ENCODE data around the gene ZNF860. TPM values are rescaled to one million over a fixed set of nuclear protein-coding genes. Genes with fewer than 3 reads are reported as not detected.

Gene ZNF860
- total and polyA plus RNA-seq, 4 donors = 0.25 to 1.8 (median 0.48) TPM

DNA sequence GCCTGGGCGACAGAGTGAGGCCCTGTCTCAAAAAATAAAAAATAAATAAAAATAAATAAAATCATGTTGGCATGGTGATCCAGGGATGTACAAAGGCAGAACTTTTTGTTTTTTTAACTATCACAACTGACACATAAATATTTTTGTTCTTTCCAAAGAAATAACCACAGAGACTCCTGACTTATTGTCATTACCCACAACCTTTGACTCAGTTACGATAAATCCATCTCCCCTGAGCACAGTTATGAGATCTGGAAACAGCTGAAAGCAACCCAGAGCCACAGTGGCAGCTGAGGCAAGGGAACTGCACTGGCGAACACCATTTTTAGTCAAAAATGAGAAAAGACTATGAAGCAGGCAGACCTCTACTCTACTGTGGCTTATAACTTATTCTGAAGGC is 24.4 kb upstream of the ZNF860 start:
- WGBS, 2 donors = 82 to 85% methylated on average over 3 of the region's 3 CpGs
- Histone ChIP-seq H3K4me1 (ENCODE audit: control insufficient read depth in 1 of 2, insufficient read depth in 2 of 2, low read length in 2 of 2) (peaks cover 6 to 9% of the 10 kb centered on the region in 2 donors), H3K27ac (ENCODE audit: low read depth in 1 of 2, low read length in 2 of 2) (no peak overlapping the region), H3K36me3 (ENCODE audit: control insufficient read depth in 1 of 2, insufficient read depth in 2 of 2, low read length in 1 of 2) (peaks cover 0 to 2% of the 10 kb centered on the region in 2 donors), H3K4me3 (ENCODE audit: low read length in 2 of 2) (no peak overlapping the region), H3K27me3 (ENCODE audit: control insufficient read depth in 1 of 2, insufficient read depth in 2 of 2, low read length in 1 of 2) (no peaks in the 10 kb centered on the region), H3K9me3 (ENCODE audit: control insufficient read depth, low read length) (peaks cover 3% of the 10 kb centered on the region)
- intact Hi-C loops (cut with DNase I) = no loop called here
- ATAC-seq (ENCODE audit: low FRiP score) (no peak), DNase-seq (no peak)

DNA sequence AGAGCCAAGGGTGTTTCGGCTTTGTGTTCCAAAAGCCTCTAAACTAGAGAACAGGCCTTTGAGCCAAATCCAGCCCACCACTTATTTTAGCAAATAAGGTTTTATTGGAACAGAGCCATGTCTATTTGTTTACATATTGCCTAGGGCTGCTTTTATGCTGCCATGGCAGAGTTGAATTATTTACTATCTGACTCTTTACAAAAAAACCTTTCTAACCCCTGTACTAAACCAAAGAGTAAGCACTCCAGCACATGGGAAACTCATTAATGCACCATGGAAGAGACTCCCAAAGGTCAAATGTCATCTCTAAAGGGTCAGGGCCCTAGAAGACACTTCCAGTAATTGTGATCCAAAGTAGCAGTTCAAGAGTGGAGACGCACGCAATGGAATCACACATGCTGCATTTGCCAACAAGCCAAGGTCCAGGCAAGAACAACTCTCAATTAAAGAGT is 22.8 kb upstream of the ZNF860 start:
- no peak for ATAC-seq (ENCODE audit: low FRiP score)
- Histone ChIP-seq H3K27me3 (ENCODE audit: control insufficient read depth in 1 of 2, insufficient read depth in 2 of 2, low read length in 1 of 2) (no peaks in the 10 kb centered on the region), H3K36me3 (ENCODE audit: control insufficient read depth in 1 of 2, insufficient read depth in 2 of 2, low read length in 1 of 2) (peaks cover 0 to 2% of the 10 kb centered on the region in 2 donors), H3K9me3 (ENCODE audit: control insufficient read depth, low read length) (peaks cover 3% of the 10 kb centered on the region), H3K4me3 (ENCODE audit: low read length in 2 of 2) (no peak overlapping the region), H3K27ac (ENCODE audit: low read depth in 1 of 2, low read length in 2 of 2) (peak overlapping the region; percentile 89 to 92), H3K4me1 (ENCODE audit: control insufficient read depth in 1 of 2, insufficient read depth in 2 of 2, low read length in 2 of 2) (peaks cover 6 to 9% of the 10 kb centered on the region in 2 donors)
- WGBS, 2 donors = 21 to 25% methylated on average over 3 of the region's 3 CpGs
- intact Hi-C loops (cut with DNase I) = no loop called here
- no peak for DNase-seq

DNA sequence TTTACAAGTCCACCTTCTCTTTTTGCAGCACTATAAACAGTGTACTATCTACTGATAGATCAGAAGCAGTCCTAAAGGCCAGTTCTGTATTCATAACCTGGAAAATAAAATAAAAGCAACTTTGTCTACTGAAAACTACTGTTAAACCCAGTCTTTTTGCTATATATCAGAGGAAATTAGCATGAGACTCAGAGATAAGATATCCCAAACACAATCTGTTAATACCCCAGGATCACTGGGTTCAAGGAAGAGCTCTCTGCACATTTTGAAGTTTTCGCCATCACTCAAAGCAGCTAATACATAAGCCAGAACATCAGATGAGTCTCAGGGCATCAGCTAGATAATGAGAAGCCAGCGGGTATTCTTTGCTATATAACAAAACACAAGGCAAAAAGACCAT is 22.3 kb upstream of the ZNF860 start:
- peak overlapping the region; percentile 76 to 89 for H3K27ac ChIP-seq (ENCODE audit: low read depth in 1 of 2, low read length in 2 of 2)
- DNase-seq = no peak
- intact Hi-C loops (cut with DNase I) = no loop called here

DNA sequence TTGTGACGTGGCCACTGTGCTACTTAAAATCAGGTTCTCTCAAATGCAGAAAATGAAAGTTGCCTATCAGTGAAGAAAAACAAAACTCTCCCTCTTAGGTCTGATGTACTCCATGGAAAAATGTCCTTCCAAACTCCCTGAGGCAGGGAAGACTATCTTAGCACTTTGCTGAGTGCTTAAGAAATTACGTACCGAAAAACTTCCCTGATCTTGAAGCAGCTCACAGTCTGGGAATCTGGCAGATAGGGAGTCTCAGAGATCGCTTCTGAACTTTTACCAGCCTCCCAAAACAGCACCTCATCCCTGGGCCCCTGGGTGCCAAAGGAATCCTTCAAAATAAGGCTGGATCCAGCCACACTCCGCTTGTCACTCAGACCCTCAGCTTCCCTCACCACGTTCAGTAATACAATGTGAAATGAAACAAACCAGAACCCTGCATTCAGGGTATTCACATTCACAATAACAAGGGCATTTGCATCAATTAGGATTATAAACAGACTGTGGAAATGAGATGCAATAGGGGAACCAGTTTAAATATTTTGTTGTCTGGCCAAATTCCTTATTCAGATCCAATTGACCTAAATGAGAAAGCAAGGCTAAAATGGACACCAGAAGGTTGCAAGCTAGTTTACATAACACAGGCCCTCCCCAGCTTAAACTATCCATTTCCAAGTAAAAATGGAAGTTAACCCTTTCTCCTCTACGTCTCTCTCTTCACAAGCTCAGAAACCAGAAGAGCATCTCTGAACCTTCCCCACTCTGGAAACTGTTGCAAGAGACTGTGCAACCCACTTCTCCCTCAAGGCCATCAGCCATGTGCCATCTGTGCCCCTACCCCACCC is 21.4 kb upstream of the ZNF860 start:
- 10 to 12% methylated on average over 7 of the region's 7 CpGs for WGBS, 2 donors
- Histone ChIP-seq H3K9me3 (ENCODE audit: control insufficient read depth, low read length) (peaks cover 3% of the 10 kb centered on the region), H3K36me3 (ENCODE audit: control insufficient read depth in 1 of 2, insufficient read depth in 2 of 2, low read length in 1 of 2) (peaks cover 0 to 2% of the 10 kb centered on the region in 2 donors), H3K27ac (ENCODE audit: low read depth in 1 of 2, low read length in 2 of 2) (peak overlapping the region; percentile 72 to 97), H3K4me3 (ENCODE audit: low read length in 2 of 2) (peak overlapping the region; percentile 18 to 52), H3K27me3 (ENCODE audit: control insufficient read depth in 1 of 2, insufficient read depth in 2 of 2, low read length in 1 of 2) (no peaks in the 10 kb centered on the region), H3K4me1 (ENCODE audit: control insufficient read depth in 1 of 2, insufficient read depth in 2 of 2, low read length in 2 of 2) (peaks cover 6 to 9% of the 10 kb centered on the region in 2 donors)
- DNase-seq = no peak
- ATAC-seq (ENCODE audit: low FRiP score) = peak; percentile 56
- intact Hi-C loops (cut with DNase I) = no loop called here

More for the DNA sequence above, 22.3 kb upstream of the ZNF860 start:
- peak overlapping the region in 1 of 2 donors; percentile 52 for H3K4me3 ChIP-seq (ENCODE audit: low read length in 2 of 2)
- no peak for ATAC-seq (ENCODE audit: low FRiP score)
- no peaks in the 10 kb centered on the region for H3K27me3 ChIP-seq (ENCODE audit: control insufficient read depth in 1 of 2, insufficient read depth in 2 of 2, low read length in 1 of 2)
- peaks cover 0 to 2% of the 10 kb centered on the region in 2 donors for H3K36me3 ChIP-seq (ENCODE audit: control insufficient read depth in 1 of 2, insufficient read depth in 2 of 2, low read length in 1 of 2)
- peaks cover 3% of the 10 kb centered on the region for H3K9me3 ChIP-seq (ENCODE audit: control insufficient read depth, low read length)
- 58 to 65% methylated on average over 2 of the region's 2 CpGs for WGBS, 2 donors
- H3K4me1 ChIP-seq (ENCODE audit: control insufficient read depth in 1 of 2, insufficient read depth in 2 of 2, low read length in 2 of 2) = peaks cover 6 to 9% of the 10 kb centered on the region in 2 donors

DNA sequence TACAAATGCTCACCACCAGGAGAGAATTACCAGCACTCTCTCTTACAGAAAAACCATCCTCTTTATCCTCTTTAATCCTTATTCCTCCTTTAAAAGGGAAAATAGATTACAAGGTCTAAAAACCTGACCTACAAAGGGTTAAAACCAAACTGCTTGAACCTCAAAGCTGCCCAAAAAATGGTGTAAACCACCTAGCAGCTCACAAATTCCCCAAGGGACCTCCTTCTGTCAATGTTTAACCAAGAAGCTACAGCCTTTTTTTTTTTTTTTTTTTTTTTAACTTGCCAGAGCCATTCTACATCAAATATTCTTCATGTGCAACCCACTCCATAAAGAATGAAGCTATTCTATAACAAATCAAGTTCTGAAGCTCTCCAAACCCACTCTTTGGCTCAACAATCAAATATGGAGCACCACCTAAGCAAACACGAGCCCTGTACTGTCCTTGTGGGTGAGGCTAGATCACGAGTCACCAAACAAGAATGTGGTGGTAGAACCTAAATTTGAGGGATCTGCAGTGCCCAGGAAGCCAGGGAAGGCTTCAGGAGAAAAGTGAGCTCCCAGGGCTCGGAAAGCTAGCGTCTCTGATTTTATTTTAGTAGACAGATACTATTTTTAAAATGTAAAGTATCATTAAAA is 20.6 kb upstream of the ZNF860 start:
- intact Hi-C loops (cut with DNase I) = no loop called here
- ATAC-seq (ENCODE audit: low FRiP score) (no peak), DNase-seq (no peak)
- Histone ChIP-seq H3K36me3 (ENCODE audit: control insufficient read depth in 1 of 2, insufficient read depth in 2 of 2, low read length in 1 of 2) (no peaks in the 10 kb centered on the region), H3K9me3 (ENCODE audit: control insufficient read depth, low read length) (no peaks in the 10 kb centered on the region), H3K27ac (ENCODE audit: low read depth in 1 of 2, low read length in 2 of 2) (peak overlapping the region; percentile 77 to 86), H3K4me1 (ENCODE audit: control insufficient read depth in 1 of 2, insufficient read depth in 2 of 2, low read length in 2 of 2) (peaks cover 6 to 9% of the 10 kb centered on the region in 2 donors), H3K27me3 (ENCODE audit: control insufficient read depth in 1 of 2, insufficient read depth in 2 of 2, low read length in 1 of 2) (no peaks in the 10 kb centered on the region), H3K4me3 (ENCODE audit: low read length in 2 of 2) (no peak overlapping the region)
- 15 to 19% methylated on average over 4 of the region's 4 CpGs for WGBS, 2 donors

DNA sequence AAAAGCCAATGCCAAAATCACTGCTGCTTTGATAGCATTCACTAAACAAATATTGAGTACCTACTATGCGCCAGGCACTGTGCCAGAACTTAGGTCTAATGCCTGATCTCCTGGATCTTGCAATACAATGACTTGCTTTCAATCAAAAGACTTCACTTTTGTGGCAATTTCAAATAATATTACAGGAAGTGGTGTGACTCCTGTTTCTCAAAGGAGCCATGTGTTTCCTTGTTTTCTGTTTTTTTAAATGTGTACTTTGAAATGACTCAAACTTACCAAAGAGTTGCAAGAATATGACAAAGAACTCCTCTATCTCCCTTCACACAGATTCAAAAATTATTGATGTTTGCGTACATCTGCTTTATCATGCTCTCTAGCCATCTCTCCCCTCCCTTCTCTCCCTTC is 18.7 kb upstream of the ZNF860 start:
- intact Hi-C loops (cut with DNase I) = no loop called here
- Histone ChIP-seq H3K4me3 (ENCODE audit: low read length in 2 of 2) (no peak overlapping the region), H3K27ac (ENCODE audit: low read depth in 1 of 2, low read length in 2 of 2) (no peak overlapping the region), H3K4me1 (ENCODE audit: control insufficient read depth in 1 of 2, insufficient read depth in 2 of 2, low read length in 2 of 2) (peaks cover 6 to 9% of the 10 kb centered on the region in 2 donors), H3K9me3 (ENCODE audit: control insufficient read depth, low read length) (no peaks in the 10 kb centered on the region), H3K36me3 (ENCODE audit: control insufficient read depth in 1 of 2, insufficient read depth in 2 of 2, low read length in 1 of 2) (no peaks in the 10 kb centered on the region), H3K27me3 (ENCODE audit: control insufficient read depth in 1 of 2, insufficient read depth in 2 of 2, low read length in 1 of 2) (no peaks in the 10 kb centered on the region)
- ATAC-seq (ENCODE audit: low FRiP score) (no peak), DNase-seq (no peak)
- 90 to 91% methylated on average over 2 of the region's 2 CpGs for WGBS, 2 donors

DNA sequence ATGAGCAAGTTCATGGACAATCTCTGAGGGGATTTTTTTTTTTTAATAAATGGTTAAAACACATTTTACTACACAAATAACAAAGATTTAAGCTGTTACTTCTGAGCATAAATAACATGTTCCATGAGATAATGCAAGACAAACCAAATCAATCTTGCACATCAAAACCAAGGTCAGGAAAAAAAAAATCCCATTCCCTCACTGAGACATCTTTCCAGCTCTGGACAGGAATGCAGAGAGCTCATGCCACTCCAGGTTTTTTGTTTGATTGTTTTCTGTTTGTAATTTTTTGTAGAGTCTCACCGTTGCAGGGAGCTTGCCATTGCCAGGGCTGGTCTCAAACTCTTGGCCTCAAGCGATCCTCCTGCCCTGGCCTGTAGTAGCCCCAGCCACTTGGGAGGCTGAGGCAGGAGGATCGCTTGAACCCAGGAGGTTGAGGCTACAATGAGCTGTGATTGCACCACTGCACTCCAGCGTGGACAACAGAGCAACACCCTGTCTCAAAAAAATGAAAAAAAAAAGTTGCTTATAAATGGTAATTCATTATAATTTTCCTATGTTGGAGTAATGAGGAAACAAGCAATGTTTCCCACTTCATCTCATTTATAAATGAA is 14.5 kb upstream of the ZNF860 start:
- ATAC-seq (ENCODE audit: low FRiP score) (no peak), DNase-seq (no peak)
- Histone ChIP-seq H3K36me3 (ENCODE audit: control insufficient read depth in 1 of 2, insufficient read depth in 2 of 2, low read length in 1 of 2) (no peaks in the 10 kb centered on the region), H3K4me1 (ENCODE audit: control insufficient read depth in 1 of 2, insufficient read depth in 2 of 2, low read length in 2 of 2) (peaks cover 0 to 5% of the 10 kb centered on the region in 2 donors), H3K4me3 (ENCODE audit: low read length in 2 of 2) (no peak overlapping the region), H3K27me3 (ENCODE audit: control insufficient read depth in 1 of 2, insufficient read depth in 2 of 2, low read length in 1 of 2) (no peaks in the 10 kb centered on the region), H3K27ac (ENCODE audit: low read depth in 1 of 2, low read length in 2 of 2) (peak overlapping the region in 1 of 2 donors; percentile 71), H3K9me3 (ENCODE audit: control insufficient read depth, low read length) (no peaks in the 10 kb centered on the region)
- intact Hi-C loops (cut with DNase I) = no loop called here
- WGBS, 2 donors = 77 to 82% methylated on average over 4 of the region's 4 CpGs

DNA sequence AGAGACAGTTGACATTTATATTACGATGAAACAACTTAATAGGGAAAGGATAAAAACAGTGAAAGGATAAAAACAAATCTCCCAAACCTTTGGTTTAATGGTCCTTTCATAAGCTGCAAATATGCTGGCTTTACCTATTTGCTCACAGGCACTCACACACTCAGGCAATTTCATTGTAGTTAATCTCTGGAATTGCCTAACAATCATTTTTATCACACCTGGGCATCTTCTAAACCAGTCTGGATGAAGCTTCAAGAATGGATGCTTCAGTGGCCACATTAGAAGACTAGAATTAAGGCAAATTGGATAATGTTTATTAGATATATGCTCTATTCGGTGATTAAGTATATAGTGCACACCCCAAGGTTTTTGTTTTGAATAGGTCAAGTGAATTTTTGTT is 14.0 kb upstream of the ZNF860 start:
- ATAC-seq (ENCODE audit: low FRiP score) (no peak), DNase-seq (no peak)
- Histone ChIP-seq H3K4me1 (ENCODE audit: control insufficient read depth in 1 of 2, insufficient read depth in 2 of 2, low read length in 2 of 2) (peaks cover 0 to 5% of the 10 kb centered on the region in 2 donors), H3K4me3 (ENCODE audit: low read length in 2 of 2) (no peak overlapping the region), H3K27ac (ENCODE audit: low read depth in 1 of 2, low read length in 2 of 2) (no peak overlapping the region), H3K27me3 (ENCODE audit: control insufficient read depth in 1 of 2, insufficient read depth in 2 of 2, low read length in 1 of 2) (no peaks in the 10 kb centered on the region), H3K9me3 (ENCODE audit: control insufficient read depth, low read length) (no peaks in the 10 kb centered on the region), H3K36me3 (ENCODE audit: control insufficient read depth in 1 of 2, insufficient read depth in 2 of 2, low read length in 1 of 2) (no peaks in the 10 kb centered on the region)
- 85 to 87% methylated on average over 2 of the region's 2 CpGs for WGBS, 2 donors
- intact Hi-C loops (cut with DNase I) = no loop called here
